Skin of body (tissue), 2 donors: ENCODE data around the gene VPS37C. TPM values are rescaled to one million over a fixed set of nuclear protein-coding genes. Genes with fewer than 3 reads are reported as not detected.
"Not testable (repeated sequence)": the region's sequence is repeated elsewhere in the genome, so short reads cannot be mapped to it uniquely, and the experiment has no call there.

Experiments
- DNase-seq: peaks from one replicate; lab custom pipeline; 2025; lab: John Stamatoyannopoulos, UW
- total RNA-seq: library from RNA; depleted of rRNA; stranded (reverse); fragments of >200 nt; gene quantifications from one replicate; pipeline ENCODE4 v1.2.3, GENCODE V29; 2014

VPS37C gene
- total RNA-seq, 1 donor from 2014 or later = 9.9 TPM

- no peak for DNase-seq
Measured at GRCh38 chr11:61102667-61103571, 58.3 kb downstream of the VPS37C start.

- no peak for DNase-seq
Measured at GRCh38 chr11:61098778-61099177, 62.4 kb downstream of the VPS37C start.

- not testable (repeated sequence) for DNase-seq
Measured at GRCh38 chr11:61098261-61098660, 63.0 kb downstream of the VPS37C start.

- DNase-seq = no peak
Measured at GRCh38 chr11:61095021-61095420, 66.2 kb downstream of the VPS37C start.

DNA sequence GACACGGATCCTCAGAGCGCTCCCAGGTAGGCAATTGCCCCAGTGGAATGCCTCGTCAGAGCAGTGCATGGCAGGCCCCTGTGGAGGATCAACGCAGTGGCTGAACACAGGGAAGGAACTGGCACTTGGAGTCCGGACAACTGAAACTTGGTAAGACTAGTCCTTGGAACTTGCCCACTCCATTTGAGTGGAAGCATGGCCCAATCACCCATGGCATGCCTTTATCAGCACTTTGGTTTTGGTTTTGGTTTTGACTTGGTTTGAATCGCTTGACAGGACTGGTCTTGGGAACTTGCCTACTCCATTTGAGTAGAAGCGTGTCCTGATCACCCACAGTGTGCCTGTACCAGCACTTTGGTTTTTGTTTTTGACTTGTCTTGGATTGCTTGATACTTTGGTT is 67.1 kb downstream of the VPS37C start:
- not testable (repeated sequence) for DNase-seq

- DNase-seq = no peak
Measured at GRCh38 chr11:61092908-61093763, 68.1 kb downstream of the VPS37C start.

- DNase-seq = no peak
Measured at GRCh38 chr11:61092280-61092766, 68.9 kb downstream of the VPS37C start.

DNA sequence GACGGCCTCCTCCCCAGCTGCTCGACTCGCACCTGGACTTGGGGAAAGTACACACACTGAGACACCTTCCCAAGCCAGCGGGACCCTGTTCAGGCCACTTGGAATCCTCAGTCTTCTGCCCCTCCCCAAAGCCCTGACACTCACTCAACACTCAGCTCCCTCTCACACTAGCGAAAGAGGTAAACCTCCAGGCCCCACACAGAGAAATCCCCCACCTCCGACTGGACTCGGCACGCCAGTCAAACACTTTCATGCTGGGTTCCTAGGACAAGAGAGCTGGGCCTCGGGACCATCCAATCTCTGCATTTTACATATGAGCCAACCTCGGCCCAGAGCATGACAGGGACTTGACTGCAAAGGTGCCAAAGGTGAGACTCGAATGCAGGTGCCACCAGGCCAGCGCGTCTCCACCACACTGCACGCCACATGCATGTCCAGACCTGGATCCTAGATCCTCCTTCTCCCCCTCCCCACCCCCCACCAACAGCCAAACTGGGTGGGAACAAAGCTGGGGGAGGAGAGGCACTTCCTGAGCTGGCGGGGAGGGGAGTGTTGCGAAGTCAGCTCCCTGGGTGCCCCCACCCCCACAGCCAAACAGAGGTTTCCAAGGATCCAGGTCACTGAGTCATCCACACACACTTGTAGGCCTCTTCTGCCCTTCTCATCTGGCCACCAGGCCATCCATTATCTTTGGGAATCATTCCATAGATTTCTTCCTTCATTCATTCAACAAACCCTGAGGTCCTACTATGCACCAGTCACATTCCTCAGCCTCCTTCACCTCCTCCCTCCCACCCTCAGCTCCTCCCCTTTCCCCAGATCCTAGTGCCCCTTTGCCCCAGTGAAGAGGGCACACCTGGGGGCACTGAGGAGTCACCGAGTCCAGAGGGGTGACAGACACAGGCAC is 69.6 kb downstream of the VPS37C start:
- DNase-seq = no peak

DNA sequence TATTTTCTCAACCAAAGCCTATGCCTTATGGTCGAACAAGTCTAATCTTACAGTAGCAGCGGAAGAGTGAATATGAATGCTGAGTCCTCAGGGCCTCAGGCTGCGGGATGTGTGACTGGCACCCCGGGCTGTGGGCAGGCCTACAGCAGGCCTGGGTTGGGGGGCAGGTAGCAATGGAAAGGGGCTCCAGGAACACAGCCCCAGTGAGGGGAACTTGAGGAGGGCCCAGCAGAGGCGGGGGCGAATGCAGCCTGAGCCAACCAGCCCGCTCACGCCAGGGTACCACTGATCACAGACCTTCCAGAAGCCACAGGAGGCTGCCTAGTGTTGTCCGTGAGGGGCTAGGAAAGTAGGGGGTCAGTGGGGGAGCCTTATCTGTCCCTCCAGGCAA is 70.2 kb downstream of the VPS37C start:
- DNase-seq = no peak

GRCh38 chr11:61090521-61090920 is 70.7 kb downstream of the VPS37C start:
- DNase-seq = no peak

- DNase-seq = no peak
Measured at GRCh38 chr11:61089806-61090491, 71.3 kb downstream of the VPS37C start.

GRCh38 chr11:61087426-61088119 is 73.7 kb downstream of the VPS37C start:
- DNase-seq = no peak

DNA sequence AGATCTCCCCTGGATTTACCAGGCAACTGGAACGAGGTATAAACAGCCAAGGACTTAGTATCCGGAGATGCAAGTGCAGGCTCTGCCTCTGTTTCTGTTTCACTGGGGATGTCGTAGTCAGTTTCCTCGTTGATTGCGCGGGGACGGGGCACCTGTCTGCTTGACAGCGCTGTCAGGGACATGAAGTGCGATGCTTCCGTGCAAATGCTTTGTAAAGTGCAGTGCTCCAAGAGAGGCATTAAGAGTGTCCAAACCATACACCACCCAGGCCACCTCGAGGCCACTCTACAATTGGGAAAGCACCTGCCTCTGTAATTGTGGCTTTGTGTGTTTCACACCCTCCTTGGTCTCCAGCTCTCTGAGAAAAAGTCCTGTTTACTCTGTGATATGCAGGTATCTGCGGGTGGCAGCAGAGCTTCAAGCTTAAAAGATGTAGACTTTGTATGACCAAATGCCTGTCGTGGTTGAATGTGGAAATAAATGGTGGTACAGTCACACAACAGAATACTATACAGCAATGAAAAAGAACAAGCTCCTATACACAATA is 77.6 kb downstream of the VPS37C start:
- DNase-seq = no peak

DNA sequence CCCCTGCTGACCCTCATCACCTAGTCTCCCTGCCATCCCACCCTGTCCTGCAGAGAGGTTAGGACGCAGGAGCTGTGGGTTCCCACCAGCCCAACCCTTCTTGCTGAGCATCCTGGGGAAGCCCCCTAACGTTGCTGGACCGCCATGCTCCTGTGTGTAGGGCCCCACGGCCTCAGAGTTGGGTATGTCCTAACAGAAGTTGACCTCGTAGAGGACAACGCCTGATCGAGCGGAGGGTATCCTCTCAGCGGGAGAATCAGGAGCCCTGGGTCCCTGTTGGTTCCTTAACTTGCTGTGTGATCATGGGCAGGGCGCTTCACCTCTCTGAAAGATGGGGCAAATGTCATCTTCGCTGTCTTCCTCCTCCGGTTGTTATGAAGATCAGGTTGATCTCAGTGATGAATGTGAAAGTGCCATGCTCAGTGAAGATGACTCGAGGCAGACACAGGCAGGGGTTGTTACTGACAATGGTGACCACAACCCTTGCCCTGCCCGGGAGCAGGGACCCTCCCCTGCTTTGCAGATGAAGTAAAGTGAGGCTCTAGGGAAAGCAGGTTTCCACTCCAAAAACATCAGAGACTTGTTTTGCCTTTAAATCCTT is 78.2 kb downstream of the VPS37C start:
- DNase-seq = no peak

GRCh38 chr11:61082062-61082870 is 79.0 kb downstream of the VPS37C start:
- DNase-seq = no peak

- DNase-seq = no peak
Measured at GRCh38 chr11:61080986-61081590, 80.1 kb downstream of the VPS37C start.

- DNase-seq = no peak
Measured at GRCh38 chr11:61080526-61080925, 80.7 kb downstream of the VPS37C start.
